Testis (tissue), 2 donors: Measurements from ENCODE around the gene RNF113B.

Experiments used
- CTCF ChIP-seq, 3 experiments: fragments of 450-650 bp in 2 of 3; fragments of 200-600 bp in 1 of 3; sonication (generic) in 1 of 3; IDR thresholded peaks; one replicate each; pipeline ENCODE4 v1.5.1; 2016 to 2019; ENCODE audit warnings: antibody characterized with exemption in 3 of 3, mild to moderate bottlenecking in 2 of 3, moderate library complexity in 1 of 3
- POLR2A ChIP-seq: fragments of 450-650 bp; IDR thresholded peaks from one replicate; pipeline ENCODE4 v1.6.1; 2017; ENCODE audit warnings: antibody characterized with exemption, mild to moderate bottlenecking, moderate library complexity

- TF ChIP-seq CTCF (IDR thresholded peaks at IDR 0.05): no peak
- no peak for TF ChIP-seq POLR2A
Observed at GRCh38 chr13:98171900-98172589, 5.0 kb downstream of the RNF113B start.
